Lung (tissue), 12 donors: ENCODE data around the gene CIRBP. TPM values are rescaled to one million over a fixed set of nuclear protein-coding genes. Genes with fewer than 3 reads are reported as not detected.
A peak's percentile ranks its signal among the peaks of the same experiment; 100 is the strongest.

Experiments used
- ATAC-seq: fragments of 200-7000 bp; cut with Tn5 transposase; one replicate; pipeline ENCODE4 v1.9.1; 2020; ENCODE audit warnings: moderate number of reproducible peaks; ENCODE audit not compliant: insufficient read depth, low FRiP score
- DNase-seq, 3 donors: peaks; one replicate each; pipeline ENCODE4 v3.0.0-alpha.2; 2013 to 2017
- H3K27ac ChIP-seq, 2 donors: one replicate each; pipeline ENCODE4 v1.5.1; 2013; ENCODE audit warnings: mild to moderate bottlenecking in 2 of 2, moderate library complexity in 2 of 2, control low read depth in 1 of 2, inconsistent platforms in 1 of 2, low read depth in 1 of 2, low read length in 1 of 2
- H3K27me3 ChIP-seq, 3 donors: one replicate each; pipeline ENCODE4 v1.5.1; 2013; ENCODE audit warnings: low read length in 2 of 3; ENCODE audit not compliant: control insufficient read depth in 3 of 3, insufficient read depth in 3 of 3
- H3K36me3 ChIP-seq, 4 donors: one replicate each; pipeline ENCODE4 v1.5.1; 2013; ENCODE audit warnings: low read length in 4 of 4, mild to moderate bottlenecking in 1 of 4, moderate library complexity in 1 of 4; ENCODE audit not compliant: control insufficient read depth in 4 of 4, insufficient read depth in 4 of 4
- H3K4me1 ChIP-seq, 5 donors: one replicate each; pipeline ENCODE4 v1.5.1; 2013; ENCODE audit warnings: low read length in 5 of 5, mild to moderate bottlenecking in 2 of 5, moderate library complexity in 1 of 5; ENCODE audit not compliant: control insufficient read depth in 5 of 5, insufficient read depth in 5 of 5
- H3K4me3 ChIP-seq: one replicate; pipeline ENCODE4 v1.5.1; 2013; ENCODE audit warnings: mild to moderate bottlenecking, control low read depth, moderate library complexity
- H3K9ac ChIP-seq, 2 donors: one replicate each; pipeline ENCODE4 v1.5.1; 2013; ENCODE audit warnings: low read length in 2 of 2, control low read depth in 1 of 2; ENCODE audit not compliant: insufficient read depth in 1 of 2
- H3K9me3 ChIP-seq, 4 donors: one replicate each; pipeline ENCODE4 v1.5.1; 2013; ENCODE audit warnings: low read length in 3 of 4, mild to moderate bottlenecking in 1 of 4, moderate library complexity in 1 of 4; ENCODE audit not compliant: control insufficient read depth in 4 of 4, insufficient read depth in 3 of 4
- WGBS, 2 donors: extraction: QIAGEN DNeasy Blood & Tissue Kit; methylation state at CpG; one replicate each; pipeline ENCODE4 v1.1.7; 2013; 5-methylcytosine and 5-hydroxymethylcytosine counted together
- polyA plus RNA-seq, 2 donors: library from polyadenylated mRNA; stranded (reverse); fragments of 200-250 nt; gene quantifications; one replicate each; pipeline ENCODE4 v1.2.1, GENCODE V29; 2013
- total RNA-seq, 2 donors: library from RNA; depleted of rRNA in 1 of 2; stranded (reverse); fragments of >200 nt in 1 of 2; gene quantifications; one replicate each; pipeline ENCODE4 v1.2.1, GENCODE V29; 2014 to 2021
- TF ChIP-seq, protein P1 (sequence below): IDR thresholded peaks from 2 replicates; pipeline ENCODE4 v1.5.1; 2012; ENCODE audit warnings: mild to moderate bottlenecking; ENCODE audit errors: control extremely low read depth, extremely low read depth
- donor health status: control.
- donor health status: control.
- donor health status: Bipolar disorder and iron deficiency.
- donor health status: healthy.
- donor health status: DM: yes; HTN: yes; CAD: no.

CIRBP gene
- total and polyA plus RNA-seq, 4 donors, result 313 to 488 (median 439) TPM

- no peak for DNase-seq
- H3K9me3 ChIP-seq, result no peaks in the 10 kb centered on the region
- no peak overlapping the region for H3K4me3 ChIP-seq
- TF ChIP-seq, protein P1, sequence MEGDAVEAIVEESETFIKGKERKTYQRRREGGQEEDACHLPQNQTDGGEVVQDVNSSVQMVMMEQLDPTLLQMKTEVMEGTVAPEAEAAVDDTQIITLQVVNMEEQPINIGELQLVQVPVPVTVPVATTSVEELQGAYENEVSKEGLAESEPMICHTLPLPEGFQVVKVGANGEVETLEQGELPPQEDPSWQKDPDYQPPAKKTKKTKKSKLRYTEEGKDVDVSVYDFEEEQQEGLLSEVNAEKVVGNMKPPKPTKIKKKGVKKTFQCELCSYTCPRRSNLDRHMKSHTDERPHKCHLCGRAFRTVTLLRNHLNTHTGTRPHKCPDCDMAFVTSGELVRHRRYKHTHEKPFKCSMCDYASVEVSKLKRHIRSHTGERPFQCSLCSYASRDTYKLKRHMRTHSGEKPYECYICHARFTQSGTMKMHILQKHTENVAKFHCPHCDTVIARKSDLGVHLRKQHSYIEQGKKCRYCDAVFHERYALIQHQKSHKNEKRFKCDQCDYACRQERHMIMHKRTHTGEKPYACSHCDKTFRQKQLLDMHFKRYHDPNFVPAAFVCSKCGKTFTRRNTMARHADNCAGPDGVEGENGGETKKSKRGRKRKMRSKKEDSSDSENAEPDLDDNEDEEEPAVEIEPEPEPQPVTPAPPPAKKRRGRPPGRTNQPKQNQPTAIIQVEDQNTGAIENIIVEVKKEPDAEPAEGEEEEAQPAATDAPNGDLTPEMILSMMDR, result no peak
- H3K9ac ChIP-seq, result no peak overlapping the region
- H3K27ac ChIP-seq, result no peak overlapping the region
- no peaks in the 10 kb centered on the region for H3K27me3 ChIP-seq
- no peak for ATAC-seq
- H3K4me1 ChIP-seq, result peaks cover 0 to 24% (median 12%) of the 10 kb centered on the region in 5 donors
- peaks cover 7 to 31% (median 16%) of the 10 kb centered on the region in 4 donors for H3K36me3 ChIP-seq
- WGBS, 2 donors, result 92 to 95% methylated on average over 12 of the region's 12 CpGs
These were observed 8.9 kb downstream of the CIRBP start for GRCh38 chr19:1278074-1278473.

- Histone ChIP-seq H3K27ac (no peak overlapping the region), H3K4me1 (peaks cover 0 to 24% (median 10%) of the 10 kb centered on the region in 5 donors), H3K27me3 (no peaks in the 10 kb centered on the region), H3K9ac (no peak overlapping the region), H3K9me3 (no peaks in the 10 kb centered on the region), H3K4me3 (no peak overlapping the region), H3K36me3 (peaks cover 2 to 22% (median 8%) of the 10 kb centered on the region in 4 donors)
- DNase-seq (no peak), ATAC-seq (no peak)
- TF ChIP-seq, protein P1, result no peak
- WGBS, 2 donors, result 90 to 95% methylated on average over 25 of the region's 25 CpGs
These were observed 9.9 kb downstream of the CIRBP start for GRCh38 chr19:1278713-1279660.

- Histone ChIP-seq H3K27me3 (peaks cover 0 to 6% (median 4%) of the 10 kb centered on the region in 3 donors), H3K4me1 (peaks cover 0 to 15% (median 4%) of the 10 kb centered on the region in 5 donors), H3K36me3 (peaks cover 0 to 13% (median 4%) of the 10 kb centered on the region in 4 donors), H3K4me3 (no peak overlapping the region), H3K9me3 (no peaks in the 10 kb centered on the region), H3K9ac (no peak overlapping the region), H3K27ac (no peak overlapping the region)
- ATAC-seq, result no peak
- 35 to 38% methylated on average over 10 of the region's 10 CpGs for WGBS, 2 donors
- peak; percentile 86 to 90 (median 90) for DNase-seq
- TF ChIP-seq, protein P1, result peak; percentile 84
These were observed 10.7 kb downstream of the CIRBP start for GRCh38 chr19:1279782-1280341.
